GM12878 (cell line): ENCODE measurements around the gene NAB1. TPM values are rescaled to one million over a fixed set of nuclear protein-coding genes. Genes with fewer than 3 reads are reported as not detected.
A peak's percentile ranks its signal among the peaks of the same experiment; 100 is the strongest.

ENCODE experiments used
- BRCA1 ChIP-seq: IDR thresholded peaks from 2 replicates; pipeline ENCODE4 v1.6.1; 2011; ENCODE audit warnings: low read depth, low read length, improper control_type of control experiment
- CEBPB ChIP-seq, 2 experiments: fragments of 150-350 bp in 1 of 2; IDR thresholded peaks; 2 replicates each; pipeline ENCODE4 v1.6.1; 2012 to 2014; ENCODE audit warnings: low read depth in 2 of 2, low read length in 2 of 2, borderline replicate concordance in 1 of 2, inconsistent platforms in 1 of 2
- CHD4 ChIP-seq: fragments of 200-600 bp; sonication (generic); IDR thresholded peaks from 2 replicates; pipeline ENCODE4 v1.6.1; 2016; ENCODE audit warnings: mild to moderate bottlenecking
- EED ChIP-seq: sonication (generic); IDR thresholded peaks from 2 replicates; pipeline ENCODE4 v1.6.1; 2016; ENCODE audit warnings: antibody characterized with exemption, low read depth
- FOXM1 ChIP-seq: IDR thresholded peaks from 2 replicates; pipeline ENCODE4 v1.6.1; 2012; ENCODE audit warnings: low read depth, mild to moderate bottlenecking, inconsistent platforms, low read length, moderate library complexity
- HDGF ChIP-seq: fragments of 450-650 bp; IDR thresholded peaks from 2 replicates; pipeline ENCODE4 v1.6.1; 2016; ENCODE audit warnings: antibody characterized with exemption
- KLF5 ChIP-seq: fragments of 450-650 bp; IDR thresholded peaks from 2 replicates; pipeline ENCODE4 v1.6.1; 2014; ENCODE audit warnings: mild to moderate bottlenecking; ENCODE audit not compliant: partially characterized antibody
- LARP7 ChIP-seq: fragments of 450-650 bp; IDR thresholded peaks from 2 replicates; pipeline ENCODE4 v1.6.1; 2017; ENCODE audit warnings: mild to moderate bottlenecking
- MXI1 ChIP-seq: fragments of 150-350 bp; IDR thresholded peaks from 2 replicates; pipeline ENCODE4 v1.6.1; 2011; ENCODE audit warnings: low read depth, mild to moderate bottlenecking, inconsistent platforms, low read length, improper control_type of control experiment
- MYB ChIP-seq: fragments of 150-350 bp; IDR thresholded peaks from 2 replicates; pipeline ENCODE4 v1.6.1; 2014; ENCODE audit warnings: mild to moderate bottlenecking, low read depth, low read length, borderline replicate concordance
- PAX5 ChIP-seq: IDR thresholded peaks from 2 replicates; pipeline ENCODE4 v1.6.1; 2011; ENCODE audit warnings: low read depth, low read length, borderline replicate concordance
- POLR2A ChIP-seq: IDR thresholded peaks from 2 replicates; pipeline ENCODE4 v1.6.1; 2011; ENCODE audit warnings: low read depth, mild to moderate bottlenecking, low read length
- POLR2AphosphoS2 ChIP-seq: IDR thresholded peaks from 2 replicates; pipeline ENCODE4 v1.6.1; 2011; ENCODE audit warnings: low read depth, mild to moderate bottlenecking, low read length, improper control_type of control experiment, moderate library complexity
- RAD51 ChIP-seq: fragments of 450-650 bp; IDR thresholded peaks from 2 replicates; pipeline ENCODE4 v1.6.1; 2016; ENCODE audit warnings: moderate library complexity, mild to moderate bottlenecking, inconsistent platforms
- RFX5 ChIP-seq: IDR thresholded peaks from 2 replicates; pipeline ENCODE4 v1.6.1; 2011; ENCODE audit warnings: low read depth, low read length, improper control_type of control experiment
- SMARCA5 ChIP-seq: fragments of 450-650 bp; IDR thresholded peaks from 2 replicates; pipeline ENCODE4 v1.6.1; 2017; ENCODE audit warnings: mild to moderate bottlenecking
- TBL1XR1 ChIP-seq: IDR thresholded peaks from 2 replicates; pipeline ENCODE4 v1.6.1; 2012; ENCODE audit warnings: low read depth, low read length, improper control_type of control experiment
- TCF3 ChIP-seq: IDR thresholded peaks from 2 replicates; pipeline ENCODE4 v1.6.1; 2012; ENCODE audit warnings: low read depth, mild to moderate bottlenecking, low read length, borderline replicate concordance; ENCODE audit not compliant: insufficient read depth
- polyA plus RNA-seq, 11 experiments: library from polyadenylated mRNA; depleted of rRNA in 4 of 11; unstranded in 6 of 11; stranded (reverse) in 5 of 11; fragments of >200 nt; fragmentation: Nextera tagmentation in 4 of 11; fragmentation: Illumina TruSeq in 1 of 11; extraction: Ambion mirVana in 4 of 11; extraction: Trizol in 1 of 11; gene quantifications; 1 replicate in 1 of 11; 2 replicates in 10 of 11; pipeline versions ENCODE4 v1.2.1 to v1.2.3, GENCODE V29; 2011 to 2016; ENCODE audit warnings: inconsistent platforms in 2 of 11, missing spikeins in 2 of 11, low read depth in 1 of 11
- total RNA-seq, 4 experiments: library from RNA; depleted of rRNA in 3 of 4; stranded (reverse); fragments of >200 nt in 3 of 4; fragmentation: Illumina TruSeq in 1 of 4; extraction: Trizol in 1 of 4; gene quantifications; 2 replicates each; pipeline versions ENCODE4 v1.2.1 to v1.2.3, GENCODE V29; 2013 to 2021
- TF ChIP-seq, protein P1 (sequence below): IDR thresholded peaks from 2 replicates; pipeline ENCODE4 v1.6.1; 2011; ENCODE audit warnings: borderline replicate concordance, low read depth, mild to moderate bottlenecking, moderate library complexity, mixed read lengths, low read length; ENCODE audit not compliant: insufficient read depth; ENCODE audit errors: extremely low read length
- TF ChIP-seq, protein P2 (sequence below): fragments of 150-350 bp; IDR thresholded peaks from 2 replicates; pipeline ENCODE4 v1.6.1; 2016; ENCODE audit warnings: low read depth, low read length
- TF ChIP-seq, protein P3 (sequence below), 3 experiments: IDR thresholded peaks in 2 of 3; conservative IDR thresholded peaks in 1 of 3; 2 replicates each; pipeline ENCODE4 v1.5.1; 2011; ENCODE audit warnings: low read depth in 3 of 3, low read length in 3 of 3, mild to moderate bottlenecking in 3 of 3, control low read depth in 2 of 3, moderate library complexity in 2 of 3, inconsistent platforms in 1 of 3, mixed read lengths in 1 of 3; ENCODE audit not compliant: control insufficient read depth in 2 of 3, insufficient read depth in 1 of 3; ENCODE audit errors: extremely low read depth in 1 of 3

The NAB1 gene
- total and polyA plus RNA-seq, 10 of the 15 experiments (the other 5 are each of a cell fraction or from before 2014, with no cell fraction given): 4.5 to 39.6 (median 23.0) TPM

DNA sequence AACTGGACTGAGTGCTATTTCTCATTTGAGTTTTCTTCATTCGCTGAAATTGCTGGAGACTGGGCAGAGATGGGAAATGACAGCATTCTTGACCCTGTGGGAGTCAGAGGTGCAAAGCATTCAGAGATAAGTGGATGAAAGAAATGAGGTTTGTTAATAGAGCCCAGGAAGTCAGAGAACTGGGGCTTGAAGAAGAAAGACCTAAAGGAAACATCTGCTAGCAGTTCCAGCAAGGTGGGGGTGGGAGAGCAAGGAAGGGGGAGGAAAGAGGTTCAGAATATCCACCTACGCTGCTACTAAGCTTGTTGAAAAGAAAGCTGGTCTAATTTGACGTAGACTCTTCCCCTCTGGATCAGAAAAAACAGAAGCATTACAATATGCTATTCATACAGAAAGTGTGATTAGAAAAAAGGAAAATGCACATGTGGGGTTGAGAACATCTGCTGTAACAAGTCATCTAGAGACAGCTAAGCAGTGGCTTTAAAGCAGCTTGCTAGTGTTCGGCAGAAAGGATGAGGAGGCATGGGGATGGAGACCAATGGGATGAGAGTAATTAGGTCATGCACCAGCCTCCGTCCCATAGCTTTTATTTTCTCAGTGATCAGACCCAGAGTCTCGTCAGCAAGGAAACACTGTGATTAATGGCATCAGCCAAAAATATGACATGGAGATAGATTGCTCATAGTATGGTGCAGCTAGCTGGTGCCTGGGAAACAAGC is 29.7 kb downstream of the NAB1 start (continued):
- TF ChIP-seq RFX5 (no peak), TBL1XR1 (peak; percentile 80; the same call in 1 of the 2 replicates), BRCA1 (no peak), EED (peak; percentile 97), SMARCA5 (no peak; the same call in 1 of the 2 replicates), RAD51 (peak; percentile 55; the same call in 1 of the 2 replicates), KLF5 (peak; percentile 50), MXI1 (peak; percentile 73; the same call in 1 of the 2 replicates), POLR2AphosphoS2 (no peak), CHD4 (no peak), POLR2A (no peak), LARP7 (no peak), TCF3 (peak; percentile 91; the same call in 1 of the 2 replicates), MYB (no peak), FOXM1 (peak; percentile 95), HDGF (0 out of 2 replicates have a peak, but pooled peaks have one; percentile 65), CEBPB (IDR thresholded peaks at IDR 0.05; ENCODE audit: borderline replicate concordance in 1 of 2, low read depth in 2 of 2, low read length in 2 of 2) (peak in 1 of 2 experiments; percentile 92; a peak in 1 of 4 replicates), PAX5 (peak; percentile 60; the same call in 1 of the 2 replicates)
- TF ChIP-seq, protein P1, sequence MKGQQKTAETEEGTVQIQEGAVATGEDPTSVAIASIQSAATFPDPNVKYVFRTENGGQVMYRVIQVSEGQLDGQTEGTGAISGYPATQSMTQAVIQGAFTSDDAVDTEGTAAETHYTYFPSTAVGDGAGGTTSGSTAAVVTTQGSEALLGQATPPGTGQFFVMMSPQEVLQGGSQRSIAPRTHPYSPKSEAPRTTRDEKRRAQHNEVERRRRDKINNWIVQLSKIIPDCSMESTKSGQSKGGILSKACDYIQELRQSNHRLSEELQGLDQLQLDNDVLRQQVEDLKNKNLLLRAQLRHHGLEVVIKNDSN: no peak
- TF ChIP-seq, protein P2, sequence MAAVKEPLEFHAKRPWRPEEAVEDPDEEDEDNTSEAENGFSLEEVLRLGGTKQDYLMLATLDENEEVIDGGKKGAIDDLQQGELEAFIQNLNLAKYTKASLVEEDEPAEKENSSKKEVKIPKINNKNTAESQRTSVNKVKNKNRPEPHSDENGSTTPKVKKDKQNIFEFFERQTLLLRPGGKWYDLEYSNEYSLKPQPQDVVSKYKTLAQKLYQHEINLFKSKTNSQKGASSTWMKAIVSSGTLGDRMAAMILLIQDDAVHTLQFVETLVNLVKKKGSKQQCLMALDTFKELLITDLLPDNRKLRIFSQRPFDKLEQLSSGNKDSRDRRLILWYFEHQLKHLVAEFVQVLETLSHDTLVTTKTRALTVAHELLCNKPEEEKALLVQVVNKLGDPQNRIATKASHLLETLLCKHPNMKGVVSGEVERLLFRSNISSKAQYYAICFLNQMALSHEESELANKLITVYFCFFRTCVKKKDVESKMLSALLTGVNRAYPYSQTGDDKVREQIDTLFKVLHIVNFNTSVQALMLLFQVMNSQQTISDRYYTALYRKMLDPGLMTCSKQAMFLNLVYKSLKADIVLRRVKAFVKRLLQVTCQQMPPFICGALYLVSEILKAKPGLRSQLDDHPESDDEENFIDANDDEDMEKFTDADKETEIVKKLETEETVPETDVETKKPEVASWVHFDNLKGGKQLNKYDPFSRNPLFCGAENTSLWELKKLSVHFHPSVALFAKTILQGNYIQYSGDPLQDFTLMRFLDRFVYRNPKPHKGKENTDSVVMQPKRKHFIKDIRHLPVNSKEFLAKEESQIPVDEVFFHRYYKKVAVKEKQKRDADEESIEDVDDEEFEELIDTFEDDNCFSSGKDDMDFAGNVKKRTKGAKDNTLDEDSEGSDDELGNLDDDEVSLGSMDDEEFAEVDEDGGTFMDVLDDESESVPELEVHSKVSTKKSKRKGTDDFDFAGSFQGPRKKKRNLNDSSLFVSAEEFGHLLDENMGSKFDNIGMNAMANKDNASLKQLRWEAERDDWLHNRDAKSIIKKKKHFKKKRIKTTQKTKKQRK: no peak
- TF ChIP-seq, protein P3, sequence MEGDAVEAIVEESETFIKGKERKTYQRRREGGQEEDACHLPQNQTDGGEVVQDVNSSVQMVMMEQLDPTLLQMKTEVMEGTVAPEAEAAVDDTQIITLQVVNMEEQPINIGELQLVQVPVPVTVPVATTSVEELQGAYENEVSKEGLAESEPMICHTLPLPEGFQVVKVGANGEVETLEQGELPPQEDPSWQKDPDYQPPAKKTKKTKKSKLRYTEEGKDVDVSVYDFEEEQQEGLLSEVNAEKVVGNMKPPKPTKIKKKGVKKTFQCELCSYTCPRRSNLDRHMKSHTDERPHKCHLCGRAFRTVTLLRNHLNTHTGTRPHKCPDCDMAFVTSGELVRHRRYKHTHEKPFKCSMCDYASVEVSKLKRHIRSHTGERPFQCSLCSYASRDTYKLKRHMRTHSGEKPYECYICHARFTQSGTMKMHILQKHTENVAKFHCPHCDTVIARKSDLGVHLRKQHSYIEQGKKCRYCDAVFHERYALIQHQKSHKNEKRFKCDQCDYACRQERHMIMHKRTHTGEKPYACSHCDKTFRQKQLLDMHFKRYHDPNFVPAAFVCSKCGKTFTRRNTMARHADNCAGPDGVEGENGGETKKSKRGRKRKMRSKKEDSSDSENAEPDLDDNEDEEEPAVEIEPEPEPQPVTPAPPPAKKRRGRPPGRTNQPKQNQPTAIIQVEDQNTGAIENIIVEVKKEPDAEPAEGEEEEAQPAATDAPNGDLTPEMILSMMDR (IDR thresholded peaks at IDR 0.05 in 2 of 3, conservative IDR thresholded peaks at IDR 0.05 in 1 of 3; ENCODE audit: control insufficient read depth in 2 of 3, extremely low read depth in 1 of 3, insufficient read depth in 1 of 3, low read depth in 3 of 3, low read length in 3 of 3): no peak
